Stimulated activated CD8-positive, alpha-beta memory T cell treated with anti-CD3 and anti-CD28 coated beads, Interleukin-4, amount 100 ng/mL, for 24 hours (primary cell): ENCODE data around the gene ATXN1.

Source experiments
- DNase-seq: peaks from one replicate; pipeline ENCODE4 v3.0.0-alpha.2; 2020; ENCODE audit warnings: low read depth

ATXN1 gene

DNA sequence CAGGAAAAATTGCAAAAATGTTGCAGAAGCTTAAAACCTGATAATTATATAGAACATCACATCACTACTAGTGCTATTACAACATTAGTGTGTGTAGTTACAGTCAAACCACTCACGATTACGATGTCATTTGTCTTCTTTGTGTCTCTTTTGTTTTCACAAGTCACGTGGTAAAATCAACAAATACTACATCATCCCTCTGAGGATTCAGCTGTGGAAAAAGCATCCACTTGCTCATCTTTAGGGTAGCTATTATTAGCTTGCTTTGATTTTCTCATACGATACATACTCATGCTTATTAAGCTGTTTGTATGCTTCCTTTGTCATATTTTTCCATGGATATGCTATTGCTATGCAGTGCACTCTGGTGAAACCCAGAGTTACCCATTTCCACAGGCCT is 22.2 kb upstream of the ATXN1 start:
- no peak for DNase-seq

DNA sequence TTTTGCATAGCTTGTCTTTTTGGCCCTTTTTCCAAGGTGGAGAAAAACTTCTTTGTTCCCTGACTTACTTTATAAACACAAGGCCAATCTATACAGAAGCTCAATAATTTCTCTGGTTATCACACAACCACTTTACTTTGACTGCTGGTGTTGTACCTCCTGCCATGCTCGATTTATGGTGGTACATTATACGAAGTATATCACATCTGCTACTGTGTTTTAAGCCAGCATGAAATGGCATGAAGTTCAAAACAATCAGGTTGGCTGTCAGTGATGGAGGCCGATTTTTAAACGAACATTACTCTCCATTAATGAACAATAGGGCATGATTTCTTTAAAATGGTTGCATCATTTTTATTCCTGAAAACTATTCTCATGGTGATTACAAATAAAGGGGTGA is 21.0 kb upstream of the ATXN1 start:
- no peak for DNase-seq

DNA sequence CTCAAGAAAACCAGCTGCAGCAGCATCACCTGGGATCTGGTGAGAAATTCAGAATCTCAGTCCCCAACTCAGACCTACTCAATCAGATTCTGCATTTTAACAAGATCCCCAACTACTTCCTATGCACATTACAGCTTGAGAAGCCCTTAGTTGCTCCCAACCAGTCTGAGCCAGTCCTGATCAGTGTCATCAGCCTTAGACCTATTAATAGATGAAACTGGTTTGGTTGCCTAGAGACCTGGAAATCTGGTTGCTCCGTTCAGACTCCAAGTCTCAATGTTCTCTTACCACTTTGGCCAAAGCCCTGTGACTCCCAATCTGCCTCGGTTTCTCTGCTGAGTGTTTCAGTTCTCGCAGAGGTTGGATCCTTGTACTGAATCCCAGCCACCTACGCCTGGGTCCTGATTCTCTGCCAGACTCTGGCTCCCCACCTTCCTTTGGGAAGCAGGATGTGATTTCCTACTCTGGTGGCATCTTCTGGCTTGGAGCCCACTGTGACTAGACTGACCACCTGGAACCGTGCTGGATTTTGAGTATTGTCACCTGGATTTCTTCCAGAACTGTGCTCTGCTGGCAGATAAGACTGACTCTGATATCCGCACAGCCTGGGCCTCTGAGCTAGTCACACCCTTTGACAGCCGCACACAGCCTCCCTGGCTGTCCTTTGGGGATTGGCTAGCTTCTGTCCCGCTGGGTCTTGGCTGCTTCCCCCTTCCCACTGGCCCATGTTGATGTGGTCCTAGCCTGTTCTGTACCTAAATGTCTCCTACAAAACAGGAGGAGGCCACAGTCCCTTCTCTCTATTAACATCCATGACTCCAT is 20.3 kb upstream of the ATXN1 start:
- no peak for DNase-seq

- no peak for DNase-seq
Observed at GRCh38 chr6:16778521-16778920, 17.3 kb upstream of the ATXN1 start.

DNA sequence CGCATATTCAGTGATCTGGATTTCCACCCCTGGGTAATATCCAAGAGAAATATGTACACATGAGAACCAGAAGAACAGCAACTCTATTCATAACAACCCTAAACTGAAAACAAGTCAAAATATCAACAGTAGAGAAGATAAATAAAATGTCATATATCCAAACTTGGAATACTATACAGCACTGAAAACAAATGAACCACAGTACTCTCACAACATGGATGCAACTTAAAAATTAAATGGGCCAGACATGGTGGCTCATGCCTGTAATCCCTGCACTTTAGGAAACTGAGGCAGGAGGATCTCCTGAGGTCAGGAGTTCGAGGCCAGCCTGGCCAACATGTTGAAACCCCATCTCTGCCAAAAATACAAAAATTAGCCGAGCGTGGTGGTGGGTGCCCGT is 16.5 kb upstream of the ATXN1 start:
- DNase-seq: no peak

- DNase-seq: no peak
Observed at GRCh38 chr6:16776394-16777017, 15.2 kb upstream of the ATXN1 start.

DNA sequence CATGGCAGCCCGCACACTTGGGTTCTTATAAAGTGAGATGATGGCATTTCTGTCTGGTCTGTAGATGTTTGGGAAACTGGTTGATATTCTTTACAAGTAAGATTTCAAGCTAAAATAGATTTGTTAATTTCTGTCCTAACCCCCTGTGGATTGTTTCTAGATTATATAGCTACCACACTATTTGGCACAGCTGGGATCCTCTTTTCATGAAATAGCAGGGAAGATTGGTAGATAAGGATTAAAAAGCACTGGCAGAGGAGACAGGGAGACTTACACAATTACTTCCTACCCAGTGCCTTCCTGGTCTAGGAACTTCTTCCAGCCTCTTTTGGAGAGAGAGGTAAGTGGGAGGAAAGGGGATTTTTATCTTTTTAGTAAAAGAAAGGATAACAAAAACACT is 13.2 kb upstream of the ATXN1 start:
- no peak for DNase-seq

GRCh38 chr6:16773362-16773761 is 12.1 kb upstream of the ATXN1 start:
- no peak for DNase-seq

- peak; percentile 64 for DNase-seq
Observed at GRCh38 chr6:16770701-16771569, 9.7 kb upstream of the ATXN1 start.

- no peak for DNase-seq
Observed at GRCh38 chr6:16769986-16770376, 8.7 kb upstream of the ATXN1 start.

GRCh38 chr6:16769131-16769985 is 8.1 kb upstream of the ATXN1 start:
- DNase-seq: peak; percentile 52

GRCh38 chr6:16768477-16768830 is 7.2 kb upstream of the ATXN1 start:
- DNase-seq: no peak

GRCh38 chr6:16767765-16768476 is 6.7 kb upstream of the ATXN1 start:
- no peak for DNase-seq

DNA sequence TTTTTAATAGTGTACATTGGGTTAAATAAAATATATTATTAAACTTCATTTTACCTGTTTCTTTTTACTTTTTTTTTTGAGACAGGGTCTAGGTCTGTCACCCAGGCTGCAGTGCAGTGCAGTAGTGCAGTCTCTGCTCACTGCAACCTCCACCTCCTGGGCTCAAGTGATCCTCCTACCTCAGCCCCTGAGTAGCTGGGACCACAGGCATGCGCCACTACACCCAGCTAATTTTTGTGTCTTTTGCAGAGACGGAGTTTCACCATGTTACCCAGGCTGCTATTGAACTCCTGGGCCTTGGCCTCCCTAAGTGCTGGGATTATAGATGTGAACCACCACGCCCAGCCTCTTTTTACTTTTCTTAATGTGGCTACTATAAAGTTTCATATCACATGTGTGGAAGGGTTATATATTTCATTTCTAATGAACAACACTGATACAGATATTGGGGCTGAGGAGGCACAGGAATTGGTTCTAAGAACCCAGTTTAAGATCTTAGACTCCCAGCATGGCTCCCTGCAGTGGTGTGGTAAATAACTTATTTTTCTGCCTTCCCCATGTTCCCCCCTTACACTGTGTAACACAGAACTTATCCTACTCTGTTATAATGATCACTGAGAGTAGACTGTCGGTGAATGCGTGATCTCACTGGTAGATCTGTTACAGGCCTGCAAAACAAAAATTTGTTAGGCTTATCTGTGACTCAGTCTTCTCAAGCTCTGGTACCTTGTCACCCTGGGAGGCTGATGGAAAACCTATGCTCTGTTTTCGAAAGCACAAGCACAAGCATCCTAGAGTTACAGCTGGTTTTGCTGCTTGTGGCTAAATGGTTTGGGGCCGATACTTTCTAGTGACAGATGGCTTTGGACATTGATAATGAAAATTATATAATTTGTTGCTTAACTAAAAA is 5.8 kb upstream of the ATXN1 start:
- DNase-seq: no peak

GRCh38 chr6:16766043-16766536 is 4.8 kb upstream of the ATXN1 start:
- no peak for DNase-seq

DNA sequence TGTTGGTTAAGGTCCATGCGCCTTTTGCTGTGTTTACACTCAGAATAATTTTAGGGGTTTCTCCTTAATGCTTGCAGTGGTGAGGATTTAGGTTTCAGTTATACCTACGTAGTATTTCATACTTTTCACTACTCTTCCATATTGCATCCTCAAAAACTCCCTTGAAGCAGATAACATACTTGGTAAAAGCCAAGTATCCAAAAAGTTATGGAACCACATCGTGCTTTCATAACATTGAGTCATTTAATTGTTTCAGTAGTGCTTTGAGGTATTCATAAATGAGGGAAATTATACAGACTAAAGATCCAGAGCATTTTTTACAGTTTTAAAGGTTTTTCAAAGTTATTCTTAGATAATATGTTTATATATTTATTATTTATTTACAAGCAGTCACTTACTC is 4.0 kb upstream of the ATXN1 start:
- no peak for DNase-seq

DNA sequence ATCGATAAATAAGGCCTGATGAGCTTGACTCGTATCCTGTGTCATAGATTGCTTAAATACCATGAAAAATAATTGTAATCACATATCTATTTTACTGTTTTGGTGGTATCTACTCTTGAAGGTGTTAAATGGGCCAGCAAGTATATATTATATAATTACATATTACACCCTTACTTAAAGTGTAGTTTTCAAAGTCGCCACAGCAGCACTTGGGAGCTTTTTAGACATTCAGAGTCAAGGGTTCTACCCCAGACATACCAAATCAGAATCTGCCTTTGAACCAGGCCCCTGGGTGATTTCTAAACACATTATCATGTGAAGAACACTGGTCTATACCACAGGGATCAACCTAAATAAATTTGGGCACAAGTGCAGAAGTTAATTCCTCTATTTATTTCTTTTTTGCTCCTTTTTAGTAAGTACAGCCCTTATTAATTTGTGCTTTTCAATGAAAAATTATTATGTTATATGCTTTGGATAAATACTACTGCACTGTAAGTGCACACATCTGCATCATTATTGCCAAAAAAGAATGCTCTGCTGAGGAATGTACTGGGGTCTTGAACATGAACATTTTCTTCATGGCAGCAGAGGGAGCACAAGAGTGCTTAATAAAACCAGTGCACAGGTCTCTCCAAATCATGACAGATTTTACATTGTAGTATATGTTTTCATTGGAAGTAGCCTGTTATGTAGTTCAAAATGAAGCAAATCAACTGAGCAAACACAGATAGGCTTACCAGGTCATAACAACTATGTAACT is 3.1 kb upstream of the ATXN1 start:
- DNase-seq: no peak

DNA sequence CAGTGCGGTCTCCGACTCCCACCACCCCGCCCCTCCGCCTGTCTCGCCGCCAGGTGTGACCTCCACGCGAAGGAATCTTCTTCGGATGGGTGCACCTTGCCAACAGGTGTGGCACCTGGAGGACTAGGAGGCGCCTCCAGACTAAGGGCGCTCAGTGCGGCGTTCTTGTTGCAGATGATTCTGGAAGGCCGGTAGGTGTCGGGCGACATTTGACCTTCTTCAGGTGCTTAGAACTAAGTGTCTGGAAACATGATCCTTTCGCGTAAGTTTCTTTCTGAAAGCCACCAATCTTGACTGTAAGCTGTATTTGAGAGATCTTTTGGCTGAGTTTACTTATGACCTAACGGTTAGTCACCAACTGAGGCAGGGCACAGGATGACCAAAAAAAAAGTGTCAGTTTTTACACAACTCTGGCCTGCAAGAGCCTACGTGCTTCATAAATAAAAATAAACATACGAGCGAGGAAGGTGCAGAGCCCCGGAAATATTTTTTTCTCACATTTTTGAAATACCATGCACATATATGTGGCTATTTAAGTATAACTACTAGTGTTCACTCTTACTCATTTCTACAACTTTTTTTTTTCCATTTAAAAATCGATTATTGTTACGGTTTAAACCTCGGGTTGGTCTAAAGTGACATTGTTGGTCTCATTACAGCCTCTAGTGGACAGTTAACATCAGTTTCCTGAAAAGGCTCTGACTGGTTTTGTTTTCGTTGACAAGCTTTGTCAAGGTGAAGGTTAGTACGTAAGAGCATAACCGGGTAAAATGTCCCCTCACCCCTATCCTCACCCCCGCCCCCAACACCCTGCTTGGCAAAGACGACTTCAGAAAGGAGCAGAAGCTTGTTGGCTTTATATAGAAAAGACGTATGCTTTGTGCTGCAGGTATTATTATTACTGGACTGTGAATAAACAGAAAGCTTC is 1.6 kb upstream of the ATXN1 start:
- peak; percentile 26 for DNase-seq
